DOHH2 (cell line): Measurements from ENCODE around the gene CAPN2.

Source experiments
- CTCF ChIP-seq: fragments of 200-600 bp; sonication (generic); IDR thresholded peaks from one replicate; pipeline ENCODE4 v1.5.1; 2014; ENCODE audit warnings: antibody characterized with exemption, mild to moderate bottlenecking, low read depth, low read length; ENCODE audit not compliant: poor library complexity, severe bottlenecking
- EZH2phosphoT487 ChIP-seq: fragments of 200-600 bp; sonication (generic); IDR thresholded peaks from 2 replicates; pipeline ENCODE4 v1.6.1; 2017; ENCODE audit warnings: borderline replicate concordance, mild to moderate bottlenecking, antibody characterized with exemption, low read length, moderate library complexity, mixed read lengths

- TF ChIP-seq CTCF (no peak), EZH2phosphoT487 (no peak)
Measured at GRCh38 chr1:223709598-223709997, 2.7 kb upstream of the CAPN2 start.
